Erythroblast (primary cell): ENCODE results near the gene RSU1.

Experiments used
- GATA1 ChIP-seq: IDR thresholded peaks from 2 replicates; pipeline ENCODE4 v1.6.1; 2011; ENCODE audit warnings: low read depth, mild to moderate bottlenecking, control low read depth, low read length, moderate library complexity
- POLR2A ChIP-seq: IDR thresholded peaks from 2 replicates; pipeline ENCODE4 v1.6.1; 2011; ENCODE audit warnings: mild to moderate bottlenecking, low read length

DNA sequence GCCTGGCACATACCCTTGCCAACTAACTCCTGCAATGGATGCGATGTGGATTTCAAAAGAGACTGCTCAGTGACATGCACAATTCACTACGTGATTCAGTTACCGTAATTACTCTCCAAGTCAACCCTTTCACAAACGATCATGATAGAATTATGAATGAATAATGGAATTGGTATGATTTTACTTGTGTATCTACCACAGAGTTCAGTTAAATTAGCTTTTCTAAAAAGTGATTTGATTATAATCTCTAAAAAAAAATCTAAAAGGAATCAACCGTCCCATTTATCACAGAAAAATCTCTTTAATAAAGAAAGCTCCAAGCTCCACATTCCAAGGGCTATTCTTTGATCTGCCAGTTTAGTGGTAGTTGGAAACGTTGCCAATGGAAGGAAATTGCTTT is 30.4 kb upstream of the RSU1 start:
- TF ChIP-seq POLR2A, result no peak
- no peak for TF ChIP-seq GATA1
